Suprapubic skin (tissue), 3 donors: ENCODE data around the gene EXO1.

Source experiments
- POLR2A ChIP-seq, 2 donors: fragments of 450-650 bp; IDR thresholded peaks; one replicate each; pipeline ENCODE4 v1.6.1; 2017; ENCODE audit warnings: antibody characterized with exemption in 2 of 2, mild to moderate bottlenecking in 2 of 2, moderate library complexity in 2 of 2
- TF ChIP-seq, protein P1 (sequence below), 2 donors: fragments of 200-600 bp in 1 of 2; fragments of 450-650 bp in 1 of 2; sonication (generic) in 1 of 2; IDR thresholded peaks; one replicate each; pipeline ENCODE4 v1.5.1; 2016 to 2019; ENCODE audit warnings: antibody characterized with exemption in 2 of 2, mild to moderate bottlenecking in 1 of 2, moderate library complexity in 1 of 2

DNA sequence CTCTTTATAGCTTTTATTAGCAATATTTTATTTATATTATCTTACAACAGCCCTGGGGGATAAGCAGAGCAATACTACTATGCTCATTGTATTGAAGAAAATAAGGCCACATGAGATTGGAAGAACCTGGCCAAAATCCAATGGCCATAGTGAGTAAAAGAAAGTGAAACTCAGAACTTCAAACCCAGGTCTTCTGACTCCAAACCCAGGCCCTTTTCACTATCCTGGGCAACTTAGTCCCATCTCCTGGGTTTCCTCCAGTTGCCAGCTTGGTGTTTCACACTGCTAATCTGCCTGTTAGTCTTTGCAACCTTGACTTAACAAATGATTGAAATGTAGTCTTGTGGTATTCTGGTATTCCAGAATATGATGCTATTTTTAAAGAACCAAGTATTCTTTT is 22.4 kb upstream of the EXO1 start:
- no peak for TF ChIP-seq POLR2A (IDR thresholded peaks at IDR 0.05)
- TF ChIP-seq, protein P1, sequence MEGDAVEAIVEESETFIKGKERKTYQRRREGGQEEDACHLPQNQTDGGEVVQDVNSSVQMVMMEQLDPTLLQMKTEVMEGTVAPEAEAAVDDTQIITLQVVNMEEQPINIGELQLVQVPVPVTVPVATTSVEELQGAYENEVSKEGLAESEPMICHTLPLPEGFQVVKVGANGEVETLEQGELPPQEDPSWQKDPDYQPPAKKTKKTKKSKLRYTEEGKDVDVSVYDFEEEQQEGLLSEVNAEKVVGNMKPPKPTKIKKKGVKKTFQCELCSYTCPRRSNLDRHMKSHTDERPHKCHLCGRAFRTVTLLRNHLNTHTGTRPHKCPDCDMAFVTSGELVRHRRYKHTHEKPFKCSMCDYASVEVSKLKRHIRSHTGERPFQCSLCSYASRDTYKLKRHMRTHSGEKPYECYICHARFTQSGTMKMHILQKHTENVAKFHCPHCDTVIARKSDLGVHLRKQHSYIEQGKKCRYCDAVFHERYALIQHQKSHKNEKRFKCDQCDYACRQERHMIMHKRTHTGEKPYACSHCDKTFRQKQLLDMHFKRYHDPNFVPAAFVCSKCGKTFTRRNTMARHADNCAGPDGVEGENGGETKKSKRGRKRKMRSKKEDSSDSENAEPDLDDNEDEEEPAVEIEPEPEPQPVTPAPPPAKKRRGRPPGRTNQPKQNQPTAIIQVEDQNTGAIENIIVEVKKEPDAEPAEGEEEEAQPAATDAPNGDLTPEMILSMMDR (IDR thresholded peaks at IDR 0.05) = no peak
